MM.1S (cell line): Measurements from ENCODE around the gene LMAN2L.

ENCODE experiments used
- EZH2 ChIP-seq: fragments of 300-600 bp; sonication (generic); optimal IDR thresholded peaks from 2 replicates; pipeline ENCODE3; 2017; ENCODE audit warnings: low read depth, mild to moderate bottlenecking, antibody characterized with exemption, low read length, mixed read lengths
- EZH2phosphoT487 ChIP-seq: fragments of 300-600 bp; sonication (generic); IDR thresholded peaks from 2 replicates; pipeline ENCODE4 v1.6.1; 2018; ENCODE audit warnings: antibody characterized with exemption, low read length
- TF ChIP-seq, protein P1 (sequence below): fragments of 300-600 bp; sonication (generic); IDR thresholded peaks from 2 replicates; pipeline ENCODE4 v1.5.1; 2016; ENCODE audit warnings: antibody characterized with exemption, low read length, mixed read lengths

DNA sequence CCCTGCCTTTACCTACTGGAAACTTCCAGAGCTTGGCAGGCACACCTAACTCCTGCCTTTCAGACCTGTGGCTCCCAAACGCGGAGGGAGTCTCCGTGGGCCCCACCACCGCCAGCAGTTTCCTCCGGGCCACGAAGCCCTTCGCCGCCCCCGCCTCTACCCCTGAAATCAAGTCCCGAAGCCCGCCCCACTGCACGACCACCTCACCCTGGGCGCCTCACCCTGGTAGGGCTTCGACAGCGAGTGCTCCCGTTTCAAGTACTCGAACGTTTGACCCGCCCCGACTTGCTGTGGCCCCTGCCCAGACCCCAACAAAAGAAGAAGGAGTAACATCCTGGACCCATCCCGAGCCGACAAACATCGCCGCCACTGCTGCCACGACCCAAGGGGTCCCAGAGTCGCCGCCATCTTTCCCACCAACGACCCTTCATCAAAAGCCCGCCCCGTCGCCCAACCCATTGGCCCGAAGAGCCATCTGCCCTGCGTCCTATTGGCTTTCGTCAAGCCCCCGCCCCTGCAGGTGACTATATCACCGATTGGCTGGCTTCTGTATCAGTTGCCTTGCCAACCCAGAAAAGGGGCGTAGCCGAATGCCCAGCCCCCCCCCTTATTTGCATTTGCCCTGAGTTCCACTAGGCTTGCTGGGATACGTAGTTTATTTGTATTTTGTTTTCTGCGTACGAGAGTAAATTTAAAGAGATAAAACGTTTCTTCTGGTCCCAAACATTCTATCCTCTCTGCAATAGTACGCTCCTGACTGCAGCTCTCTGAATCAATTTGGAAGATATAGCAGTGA is at the start of gene LMAN2L:
- TF ChIP-seq, protein P1, sequence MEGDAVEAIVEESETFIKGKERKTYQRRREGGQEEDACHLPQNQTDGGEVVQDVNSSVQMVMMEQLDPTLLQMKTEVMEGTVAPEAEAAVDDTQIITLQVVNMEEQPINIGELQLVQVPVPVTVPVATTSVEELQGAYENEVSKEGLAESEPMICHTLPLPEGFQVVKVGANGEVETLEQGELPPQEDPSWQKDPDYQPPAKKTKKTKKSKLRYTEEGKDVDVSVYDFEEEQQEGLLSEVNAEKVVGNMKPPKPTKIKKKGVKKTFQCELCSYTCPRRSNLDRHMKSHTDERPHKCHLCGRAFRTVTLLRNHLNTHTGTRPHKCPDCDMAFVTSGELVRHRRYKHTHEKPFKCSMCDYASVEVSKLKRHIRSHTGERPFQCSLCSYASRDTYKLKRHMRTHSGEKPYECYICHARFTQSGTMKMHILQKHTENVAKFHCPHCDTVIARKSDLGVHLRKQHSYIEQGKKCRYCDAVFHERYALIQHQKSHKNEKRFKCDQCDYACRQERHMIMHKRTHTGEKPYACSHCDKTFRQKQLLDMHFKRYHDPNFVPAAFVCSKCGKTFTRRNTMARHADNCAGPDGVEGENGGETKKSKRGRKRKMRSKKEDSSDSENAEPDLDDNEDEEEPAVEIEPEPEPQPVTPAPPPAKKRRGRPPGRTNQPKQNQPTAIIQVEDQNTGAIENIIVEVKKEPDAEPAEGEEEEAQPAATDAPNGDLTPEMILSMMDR: no peak; the same call in 1 of the 2 replicates
- no peak for TF ChIP-seq EZH2
- no peak for TF ChIP-seq EZH2phosphoT487
